Gastrocnemius medialis (tissue), 4 donors: ENCODE data around the gene IMPA2.

ENCODE experiments used
- POLR2A ChIP-seq, 2 donors: fragments of 450-650 bp; IDR thresholded peaks; one replicate each; pipeline ENCODE4 v1.6.1; 2017; ENCODE audit warnings: antibody characterized with exemption in 2 of 2, mild to moderate bottlenecking in 2 of 2, moderate library complexity in 2 of 2
- TF ChIP-seq, protein P1 (sequence below), 5 experiments: fragments of 450-650 bp in 3 of 5; fragments of 200-600 bp in 2 of 5; sonication (generic) in 2 of 5; IDR thresholded peaks in 4 of 5; conservative IDR thresholded peaks in 1 of 5; 1 replicate in 4 of 5; 2 replicates in 1 of 5; pipeline ENCODE4 v1.5.1; 2016 to 2019; ENCODE audit warnings: antibody characterized with exemption in 5 of 5, mild to moderate bottlenecking in 3 of 5, moderate library complexity in 3 of 5

- TF ChIP-seq POLR2A (IDR thresholded peaks at IDR 0.05), result no peak
- TF ChIP-seq, protein P1, sequence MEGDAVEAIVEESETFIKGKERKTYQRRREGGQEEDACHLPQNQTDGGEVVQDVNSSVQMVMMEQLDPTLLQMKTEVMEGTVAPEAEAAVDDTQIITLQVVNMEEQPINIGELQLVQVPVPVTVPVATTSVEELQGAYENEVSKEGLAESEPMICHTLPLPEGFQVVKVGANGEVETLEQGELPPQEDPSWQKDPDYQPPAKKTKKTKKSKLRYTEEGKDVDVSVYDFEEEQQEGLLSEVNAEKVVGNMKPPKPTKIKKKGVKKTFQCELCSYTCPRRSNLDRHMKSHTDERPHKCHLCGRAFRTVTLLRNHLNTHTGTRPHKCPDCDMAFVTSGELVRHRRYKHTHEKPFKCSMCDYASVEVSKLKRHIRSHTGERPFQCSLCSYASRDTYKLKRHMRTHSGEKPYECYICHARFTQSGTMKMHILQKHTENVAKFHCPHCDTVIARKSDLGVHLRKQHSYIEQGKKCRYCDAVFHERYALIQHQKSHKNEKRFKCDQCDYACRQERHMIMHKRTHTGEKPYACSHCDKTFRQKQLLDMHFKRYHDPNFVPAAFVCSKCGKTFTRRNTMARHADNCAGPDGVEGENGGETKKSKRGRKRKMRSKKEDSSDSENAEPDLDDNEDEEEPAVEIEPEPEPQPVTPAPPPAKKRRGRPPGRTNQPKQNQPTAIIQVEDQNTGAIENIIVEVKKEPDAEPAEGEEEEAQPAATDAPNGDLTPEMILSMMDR (IDR thresholded peaks at IDR 0.05 in 4 of 5, conservative IDR thresholded peaks at IDR 0.05 in 1 of 5), result no peak
Observed at GRCh38 chr18:12059334-12060181, 78.3 kb downstream of the IMPA2 start.
